HG03039 (cell line): ENCODE measurements around the gene INA.
"Not testable (repeated sequence)": the region's sequence is repeated elsewhere in the genome, so short reads cannot be mapped to it uniquely, and the experiment has no call there.

Experiments
- ATAC-seq: cut with Tn5 transposase; IDR thresholded peaks from one replicate; pipeline ENCODE4 v1.9.1; 2021; ENCODE audit warnings: mild to moderate bottlenecking, moderate library complexity; ENCODE audit not compliant: unreplicated experiment

INA gene

GRCh38 chr10:103276896-103277712 lies at the start of gene INA:
TSS of gene INA (plus strand) at chr10:103277138. CDS start at chr10:103277212, 74 bp downstream.
- no peak for ATAC-seq

- ATAC-seq: no peak
Observed at GRCh38 chr10:103227416-103227815, 49.5 kb upstream of the INA start.

GRCh38 chr10:103231047-103231551 lies 45.8 kb upstream of the INA start:
- no peak for ATAC-seq

GRCh38 chr10:103232131-103232673 lies 44.7 kb upstream of the INA start:
- no peak for ATAC-seq

- no peak for ATAC-seq
Observed at GRCh38 chr10:103232772-103233488, 44.0 kb upstream of the INA start.

- no peak for ATAC-seq
Observed at GRCh38 chr10:103235775-103236174, 41.2 kb upstream of the INA start.

- ATAC-seq: no peak
Observed at GRCh38 chr10:103238506-103239252, 38.3 kb upstream of the INA start.

- ATAC-seq: no peak
Observed at GRCh38 chr10:103241262-103242011, 35.5 kb upstream of the INA start.

GRCh38 chr10:103244666-103245271 lies 32.2 kb upstream of the INA start:
- ATAC-seq: no peak

GRCh38 chr10:103245587-103245986 lies 31.4 kb upstream of the INA start, which contains the start of gene RPEL1:
TSS of gene RPEL1 (plus strand) at chr10:103245887. CDS start at chr10:103245997, 110 bp downstream.
- not testable (repeated sequence) for ATAC-seq

- ATAC-seq: no peak
Observed at GRCh38 chr10:103246324-103246723, 30.6 kb upstream of the INA start.

- no peak for ATAC-seq
Observed at GRCh38 chr10:103254113-103254512, 22.8 kb upstream of the INA start.

GRCh38 chr10:103254538-103255325 lies 22.2 kb upstream of the INA start:
- ATAC-seq: no peak

GRCh38 chr10:103256613-103257012 lies 20.3 kb upstream of the INA start:
- ATAC-seq: no peak

GRCh38 chr10:103257812-103258211 lies 19.1 kb upstream of the INA start:
- no peak for ATAC-seq

GRCh38 chr10:103258928-103259327 lies 18.0 kb upstream of the INA start:
- ATAC-seq: not testable (repeated sequence)

GRCh38 chr10:103259989-103260388 lies 16.9 kb upstream of the INA start:
- no peak for ATAC-seq

- ATAC-seq: no peak
Observed at GRCh38 chr10:103262229-103262628, 14.7 kb upstream of the INA start.
